Tibial nerve (tissue), 4 donors: ENCODE data around the gene BATF.

Experiments
- EP300 ChIP-seq, 2 donors: sonication (generic); formaldehyde crosslinking; IDR thresholded peaks; one replicate each; pipeline ENCODE4 v1.6.1; 2017; ENCODE audit warnings: antibody characterized with exemption in 2 of 2, mild to moderate bottlenecking in 1 of 2
- POLR2A ChIP-seq, 2 donors: fragments of 450-650 bp; IDR thresholded peaks; one replicate each; pipeline ENCODE4 v1.6.1; 2017; ENCODE audit warnings: antibody characterized with exemption in 2 of 2, mild to moderate bottlenecking in 2 of 2, moderate library complexity in 2 of 2
- TF ChIP-seq, protein P1 (sequence below), 5 experiments: fragments of 200-600 bp in 3 of 5; fragments of 450-650 bp in 2 of 5; sonication (generic) in 3 of 5; IDR thresholded peaks; one replicate each; pipeline ENCODE4 v1.5.1; 2016 to 2019; ENCODE audit warnings: antibody characterized with exemption in 5 of 5, mild to moderate bottlenecking in 3 of 5, moderate library complexity in 2 of 5

DNA sequence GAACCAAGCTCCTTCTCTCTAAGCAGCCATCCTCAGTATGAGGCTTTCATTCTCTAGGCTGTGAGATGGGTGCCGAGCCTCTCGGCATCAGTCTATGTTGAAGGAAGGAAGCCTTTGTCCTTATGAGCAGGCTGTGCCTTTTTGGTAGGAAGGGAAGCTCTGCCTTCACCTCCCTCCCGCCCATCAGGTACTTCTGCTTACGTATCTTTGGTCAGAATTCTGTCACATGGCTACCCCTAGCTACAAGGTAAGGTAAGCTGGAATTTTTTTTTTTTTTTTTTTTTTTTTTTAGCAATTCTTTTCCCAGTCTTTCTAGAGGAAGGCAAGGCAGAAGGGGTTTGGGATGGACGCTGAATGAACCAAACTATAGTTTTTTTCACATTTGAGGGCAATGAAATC, 16.9 kb downstream of the BATF start:
- TF ChIP-seq POLR2A (IDR thresholded peaks at IDR 0.05), result no peak
- TF ChIP-seq, protein P1, sequence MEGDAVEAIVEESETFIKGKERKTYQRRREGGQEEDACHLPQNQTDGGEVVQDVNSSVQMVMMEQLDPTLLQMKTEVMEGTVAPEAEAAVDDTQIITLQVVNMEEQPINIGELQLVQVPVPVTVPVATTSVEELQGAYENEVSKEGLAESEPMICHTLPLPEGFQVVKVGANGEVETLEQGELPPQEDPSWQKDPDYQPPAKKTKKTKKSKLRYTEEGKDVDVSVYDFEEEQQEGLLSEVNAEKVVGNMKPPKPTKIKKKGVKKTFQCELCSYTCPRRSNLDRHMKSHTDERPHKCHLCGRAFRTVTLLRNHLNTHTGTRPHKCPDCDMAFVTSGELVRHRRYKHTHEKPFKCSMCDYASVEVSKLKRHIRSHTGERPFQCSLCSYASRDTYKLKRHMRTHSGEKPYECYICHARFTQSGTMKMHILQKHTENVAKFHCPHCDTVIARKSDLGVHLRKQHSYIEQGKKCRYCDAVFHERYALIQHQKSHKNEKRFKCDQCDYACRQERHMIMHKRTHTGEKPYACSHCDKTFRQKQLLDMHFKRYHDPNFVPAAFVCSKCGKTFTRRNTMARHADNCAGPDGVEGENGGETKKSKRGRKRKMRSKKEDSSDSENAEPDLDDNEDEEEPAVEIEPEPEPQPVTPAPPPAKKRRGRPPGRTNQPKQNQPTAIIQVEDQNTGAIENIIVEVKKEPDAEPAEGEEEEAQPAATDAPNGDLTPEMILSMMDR (IDR thresholded peaks at IDR 0.05), result no peak
- TF ChIP-seq EP300 (IDR thresholded peaks at IDR 0.05), result no peak
